Measurements from ENCODE around the gene PRKAG2. TPM values are rescaled to one million over a fixed set of nuclear protein-coding genes. Genes with fewer than 3 reads are reported as not detected.

The PRKAG2 gene
- total RNA-seq, 1 experiment from 2014 or later = 23.9 TPM

DNA sequence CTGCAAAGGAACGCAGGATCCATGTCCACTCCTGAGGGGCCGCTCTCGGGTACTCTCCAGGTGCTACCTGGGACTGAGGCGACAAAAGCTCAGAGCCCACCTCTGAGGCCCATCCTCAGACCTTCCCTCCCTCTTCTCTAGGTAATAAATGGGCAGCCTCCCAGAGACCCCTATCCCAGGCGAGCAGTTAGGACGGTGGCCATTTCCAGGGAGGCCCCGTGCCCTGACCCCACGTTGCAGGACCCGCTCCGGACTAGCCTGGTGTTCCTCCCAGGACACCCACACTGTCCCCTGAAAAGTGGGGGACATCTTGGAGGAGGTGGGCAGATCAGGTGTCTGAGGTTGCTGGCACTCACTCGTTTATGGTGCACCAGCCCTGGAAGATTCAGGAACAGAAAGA, 44.3 kb downstream of the PRKAG2 start:
- Histone ChIP-seq H3K9me2 (replicated peaks; ENCODE audit: low read length) (no peaks in the 10 kb centered on the region), H3K9ac (ENCODE audit: low read length) (no peak overlapping the region), H3K79me2 (ENCODE audit: low read length) (no peaks in the 10 kb centered on the region), H3F3A (ENCODE audit: low read length, unreplicated experiment) (no peaks in the 10 kb centered on the region), H3K9me3 (ENCODE audit: low read length) (no peaks in the 10 kb centered on the region), H3K36me3 (ENCODE audit: low read depth, low read length) (no peaks in the 10 kb centered on the region), H3K27ac (ENCODE audit: low read length) (no peak overlapping the region), H4K20me1 (ENCODE audit: low read length) (no peaks in the 10 kb centered on the region), H3K4me1 (ENCODE audit: insufficient read depth, low read length) (no peaks in the 10 kb centered on the region), H2AFZ (ENCODE audit: low read length) (no peak overlapping the region), H3K4me3 (ENCODE audit: low read length) (no peak overlapping the region), H3K4me2 (ENCODE audit: low read length) (no peak overlapping the region), H3K27me3 (ENCODE audit: low read length) (no peaks in the 10 kb centered on the region)
- CTCF ChIA-PET = no interaction called here
- TF ChIP-seq EZH2 (IDR thresholded peaks at IDR 0.05; ENCODE audit: low read length, unreplicated experiment) = no peak
- TF ChIP-seq EZH2phosphoT487 (IDR thresholded peaks at IDR 0.05; ENCODE audit: borderline replicate concordance, low read length) = no peak
- TF ChIP-seq, protein P1, sequence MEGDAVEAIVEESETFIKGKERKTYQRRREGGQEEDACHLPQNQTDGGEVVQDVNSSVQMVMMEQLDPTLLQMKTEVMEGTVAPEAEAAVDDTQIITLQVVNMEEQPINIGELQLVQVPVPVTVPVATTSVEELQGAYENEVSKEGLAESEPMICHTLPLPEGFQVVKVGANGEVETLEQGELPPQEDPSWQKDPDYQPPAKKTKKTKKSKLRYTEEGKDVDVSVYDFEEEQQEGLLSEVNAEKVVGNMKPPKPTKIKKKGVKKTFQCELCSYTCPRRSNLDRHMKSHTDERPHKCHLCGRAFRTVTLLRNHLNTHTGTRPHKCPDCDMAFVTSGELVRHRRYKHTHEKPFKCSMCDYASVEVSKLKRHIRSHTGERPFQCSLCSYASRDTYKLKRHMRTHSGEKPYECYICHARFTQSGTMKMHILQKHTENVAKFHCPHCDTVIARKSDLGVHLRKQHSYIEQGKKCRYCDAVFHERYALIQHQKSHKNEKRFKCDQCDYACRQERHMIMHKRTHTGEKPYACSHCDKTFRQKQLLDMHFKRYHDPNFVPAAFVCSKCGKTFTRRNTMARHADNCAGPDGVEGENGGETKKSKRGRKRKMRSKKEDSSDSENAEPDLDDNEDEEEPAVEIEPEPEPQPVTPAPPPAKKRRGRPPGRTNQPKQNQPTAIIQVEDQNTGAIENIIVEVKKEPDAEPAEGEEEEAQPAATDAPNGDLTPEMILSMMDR (conservative IDR thresholded peaks at IDR 0.05; ENCODE audit: low read depth, low read length) = no peak
- intact Hi-C loops (cut with micrococcal nuclease) = no loop called here
- POLR2A ChIA-PET (ENCODE audit: unreplicated experiment) = no interaction called here
- BruUV-seq (replicated peaks) = no TSS peak
- DNase-seq (no peak), ATAC-seq (no peak)

DNA sequence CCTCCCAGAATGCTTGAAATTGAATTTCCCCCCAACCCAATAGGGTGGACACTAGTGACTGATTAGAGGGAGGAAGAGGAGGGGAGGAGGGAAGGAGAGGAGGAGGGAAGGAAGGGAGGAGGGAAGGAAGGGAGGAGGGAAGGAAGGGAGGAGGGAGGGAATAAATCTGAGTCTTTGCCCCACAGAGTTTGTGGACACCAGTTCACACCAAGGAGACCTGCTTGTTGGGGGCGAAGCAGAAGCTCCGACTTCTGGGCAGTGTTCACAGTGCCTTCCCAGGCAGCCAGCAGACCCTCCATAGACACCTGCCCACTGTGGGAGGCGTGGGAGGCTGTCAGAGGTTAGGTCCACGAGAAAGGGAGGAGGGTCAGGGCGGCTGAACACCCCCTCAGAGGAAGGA, 44.8 kb downstream of the PRKAG2 start:
- POLR2A ChIA-PET (ENCODE audit: unreplicated experiment) = no interaction called here
- H3K9me3 ChIP-seq (ENCODE audit: low read length) = no peaks in the 10 kb centered on the region
- no peak overlapping the region for H2AFZ ChIP-seq (ENCODE audit: low read length)
- no peaks in the 10 kb centered on the region for H3K27me3 ChIP-seq (ENCODE audit: low read length)
- DNase-seq = no peak
- no peak for ATAC-seq
- H3K9ac ChIP-seq (ENCODE audit: low read length) = no peak overlapping the region
- H3K27ac ChIP-seq (ENCODE audit: low read length) = no peak overlapping the region
- CTCF ChIA-PET = no interaction called here
- no TSS peak for BruUV-seq (replicated peaks)
- H3K36me3 ChIP-seq (ENCODE audit: low read depth, low read length) = no peaks in the 10 kb centered on the region
- no peak overlapping the region for H3K4me3 ChIP-seq (ENCODE audit: low read length)
- no peaks in the 10 kb centered on the region for H3K79me2 ChIP-seq (ENCODE audit: low read length)
- H3K9me2 ChIP-seq (replicated peaks; ENCODE audit: low read length) = no peaks in the 10 kb centered on the region
- no peaks in the 10 kb centered on the region for H4K20me1 ChIP-seq (ENCODE audit: low read length)
- H3K4me2 ChIP-seq (ENCODE audit: low read length) = no peak overlapping the region
- H3F3A ChIP-seq (ENCODE audit: low read length, unreplicated experiment) = no peaks in the 10 kb centered on the region
- H3K4me1 ChIP-seq (ENCODE audit: insufficient read depth, low read length) = no peaks in the 10 kb centered on the region
- TF ChIP-seq, protein P1 (conservative IDR thresholded peaks at IDR 0.05; ENCODE audit: low read depth, low read length) = no peak
- TF ChIP-seq EZH2phosphoT487 (IDR thresholded peaks at IDR 0.05; ENCODE audit: borderline replicate concordance, low read length) = no peak
- TF ChIP-seq EZH2 (IDR thresholded peaks at IDR 0.05; ENCODE audit: low read length, unreplicated experiment) = no peak
- intact Hi-C loops (cut with micrococcal nuclease) = no loop called here

DNA sequence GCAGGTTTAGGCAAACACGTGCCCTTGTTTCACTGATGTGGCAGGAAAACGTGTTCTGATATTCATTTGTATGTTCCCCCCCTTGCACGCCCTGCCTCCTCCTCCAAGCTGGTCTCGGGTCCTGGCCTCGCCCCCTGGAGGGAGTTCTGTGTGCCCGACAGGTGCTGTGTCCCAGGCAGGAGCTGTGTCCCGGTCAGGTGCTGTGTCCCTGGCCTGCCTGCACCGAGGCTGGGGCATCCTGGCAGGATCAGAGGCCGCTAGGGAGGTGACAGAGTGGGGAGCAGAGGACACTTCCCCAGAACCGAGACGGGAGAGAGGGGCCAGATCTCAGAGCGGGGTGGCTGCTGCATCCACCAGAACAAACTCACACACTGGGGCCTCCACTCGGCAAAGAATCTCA, 45.3 kb downstream of the PRKAG2 start:
- H3K4me1 ChIP-seq (ENCODE audit: insufficient read depth, low read length) = no peaks in the 10 kb centered on the region
- H3K36me3 ChIP-seq (ENCODE audit: low read depth, low read length) = no peaks in the 10 kb centered on the region
- no peaks in the 10 kb centered on the region for H4K20me1 ChIP-seq (ENCODE audit: low read length)
- DNase-seq (no peak), ATAC-seq (no peak)
- intact Hi-C loops (cut with micrococcal nuclease) = no loop called here
- ChIA-PET CTCF (no interaction called here), POLR2A (ENCODE audit: unreplicated experiment) (no interaction called here)
- no peak overlapping the region for H3K27ac ChIP-seq (ENCODE audit: low read length)
- BruUV-seq (replicated peaks) = no TSS peak
- TF ChIP-seq EZH2 (IDR thresholded peaks at IDR 0.05; ENCODE audit: low read length, unreplicated experiment) = no peak
- TF ChIP-seq, protein P1 (conservative IDR thresholded peaks at IDR 0.05; ENCODE audit: low read depth, low read length) = no peak
- no peak overlapping the region for H3K9ac ChIP-seq (ENCODE audit: low read length)
- no peak overlapping the region for H3K4me3 ChIP-seq (ENCODE audit: low read length)
- H3K9me3 ChIP-seq (ENCODE audit: low read length) = no peaks in the 10 kb centered on the region
- no peaks in the 10 kb centered on the region for H3K9me2 ChIP-seq (replicated peaks; ENCODE audit: low read length)
- no peak overlapping the region for H2AFZ ChIP-seq (ENCODE audit: low read length)
- H3K27me3 ChIP-seq (ENCODE audit: low read length) = no peaks in the 10 kb centered on the region
- H3K79me2 ChIP-seq (ENCODE audit: low read length) = no peaks in the 10 kb centered on the region
- H3K4me2 ChIP-seq (ENCODE audit: low read length) = no peak overlapping the region
- H3F3A ChIP-seq (ENCODE audit: low read length, unreplicated experiment) = no peaks in the 10 kb centered on the region

Measured in PC-3 (cell line).